Stimulated activated CD8-positive, alpha-beta memory T cell treated with anti-CD3 and anti-CD28 coated beads, Interleukin-4, amount 100 ng/mL, for 1 hour (primary cell): ENCODE data around the gene LTO1.

Source experiments
- DNase-seq, 2 donors: peaks; one replicate each; pipeline ENCODE4 v3.0.0-alpha.2; 2020; ENCODE audit warnings: low read depth in 2 of 2, low spot score in 1 of 2

Gene LTO1

DNA sequence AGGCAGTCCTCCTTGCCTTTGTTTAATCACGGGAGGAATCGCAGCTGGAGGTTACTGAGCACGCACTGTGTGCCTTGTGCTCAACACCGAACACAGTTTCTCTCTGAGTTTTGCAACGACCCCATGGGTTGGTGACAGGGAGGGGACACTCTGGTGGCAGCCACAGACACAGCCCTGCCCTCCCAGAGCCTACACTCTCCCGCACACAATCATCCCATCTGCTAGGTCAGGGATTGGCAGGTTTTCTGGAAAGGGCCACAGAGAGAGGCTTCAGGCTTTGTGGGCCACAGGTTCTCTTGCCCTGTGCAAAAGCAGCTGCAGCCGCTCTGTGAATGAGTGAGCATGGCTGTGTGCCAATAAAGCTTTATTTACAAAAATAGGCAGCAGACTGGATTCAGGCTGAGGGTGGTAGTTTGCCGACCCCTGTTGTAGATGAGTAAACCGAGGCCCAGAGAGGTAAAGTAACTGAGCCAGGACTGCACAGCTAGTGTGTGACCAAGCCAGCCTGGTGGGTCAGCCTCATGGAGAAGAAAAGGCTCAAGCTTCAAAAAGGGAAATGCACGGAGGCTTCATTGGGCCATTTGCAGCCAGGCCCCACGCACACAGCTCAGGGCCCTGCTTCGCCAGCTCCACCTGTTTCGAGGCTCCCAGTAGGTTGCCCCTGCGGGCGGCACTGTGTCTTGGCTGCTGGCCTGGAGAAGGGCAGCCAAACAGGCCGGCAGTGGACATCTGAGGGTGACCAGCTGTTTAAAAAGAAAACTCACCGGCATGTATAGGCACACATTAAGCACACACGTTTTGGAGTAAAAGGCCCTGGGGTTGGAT lies 16.3 kb downstream of the LTO1 start:
- DNase-seq, result no peak

DNA sequence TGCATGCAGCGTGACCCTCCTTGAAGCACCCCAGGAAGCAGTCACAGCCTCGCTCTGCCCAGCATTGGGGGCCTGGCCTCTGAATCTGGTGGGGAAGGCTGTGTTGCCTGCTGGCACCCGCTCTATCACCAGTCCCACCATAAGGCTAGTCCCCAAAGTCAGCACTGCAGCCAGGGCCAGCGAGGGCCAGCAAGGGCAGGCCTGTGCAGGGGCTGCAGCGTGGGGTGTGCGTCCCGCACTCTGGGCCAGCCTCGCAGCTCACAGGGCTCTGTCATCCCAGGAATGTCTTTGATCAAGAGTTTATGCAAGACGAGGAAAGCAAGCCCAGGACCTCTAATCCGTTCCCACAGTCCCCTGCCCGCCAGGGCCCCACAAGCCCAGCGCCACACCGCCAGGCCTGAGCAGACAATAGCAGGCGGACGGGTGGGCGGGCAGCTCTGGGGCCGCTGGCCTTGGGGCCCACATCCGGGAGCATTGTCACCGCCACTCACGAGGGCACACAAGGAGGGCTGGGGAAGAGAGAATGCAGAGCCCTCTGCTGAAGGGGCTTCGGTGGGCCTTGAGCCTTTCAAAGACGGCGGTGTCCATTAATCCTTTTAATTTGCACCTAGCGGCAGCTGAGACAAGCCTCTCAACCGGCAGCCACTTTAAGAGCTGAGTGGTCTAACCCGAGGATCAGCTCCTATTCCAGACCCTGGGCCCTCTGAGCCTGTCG lies 17.1 kb downstream of the LTO1 start:
- no peak for DNase-seq

DNA sequence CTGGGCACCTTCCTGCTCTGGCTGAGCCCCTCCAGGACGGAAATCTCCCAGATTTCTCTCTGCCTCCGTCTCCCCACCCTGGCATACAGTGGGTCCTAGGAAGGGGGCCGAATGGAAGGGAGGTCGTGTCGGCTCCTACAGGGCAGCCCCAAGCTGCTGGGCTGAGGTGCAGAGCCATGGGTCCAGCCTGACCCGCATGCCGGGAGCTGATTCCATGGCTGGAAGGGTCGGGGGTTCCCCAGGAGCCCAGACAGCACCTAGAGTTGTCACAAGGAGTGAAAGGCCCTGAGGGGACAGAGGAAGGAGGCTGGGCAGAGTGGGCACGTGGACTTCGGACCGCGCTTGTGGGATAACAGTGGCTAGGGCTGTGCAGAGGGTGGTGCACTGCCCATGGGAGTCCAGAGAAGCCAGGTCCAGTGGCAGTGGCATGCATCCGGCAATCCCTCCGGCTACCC lies 17.7 kb downstream of the LTO1 start:
- no peak for DNase-seq

DNA sequence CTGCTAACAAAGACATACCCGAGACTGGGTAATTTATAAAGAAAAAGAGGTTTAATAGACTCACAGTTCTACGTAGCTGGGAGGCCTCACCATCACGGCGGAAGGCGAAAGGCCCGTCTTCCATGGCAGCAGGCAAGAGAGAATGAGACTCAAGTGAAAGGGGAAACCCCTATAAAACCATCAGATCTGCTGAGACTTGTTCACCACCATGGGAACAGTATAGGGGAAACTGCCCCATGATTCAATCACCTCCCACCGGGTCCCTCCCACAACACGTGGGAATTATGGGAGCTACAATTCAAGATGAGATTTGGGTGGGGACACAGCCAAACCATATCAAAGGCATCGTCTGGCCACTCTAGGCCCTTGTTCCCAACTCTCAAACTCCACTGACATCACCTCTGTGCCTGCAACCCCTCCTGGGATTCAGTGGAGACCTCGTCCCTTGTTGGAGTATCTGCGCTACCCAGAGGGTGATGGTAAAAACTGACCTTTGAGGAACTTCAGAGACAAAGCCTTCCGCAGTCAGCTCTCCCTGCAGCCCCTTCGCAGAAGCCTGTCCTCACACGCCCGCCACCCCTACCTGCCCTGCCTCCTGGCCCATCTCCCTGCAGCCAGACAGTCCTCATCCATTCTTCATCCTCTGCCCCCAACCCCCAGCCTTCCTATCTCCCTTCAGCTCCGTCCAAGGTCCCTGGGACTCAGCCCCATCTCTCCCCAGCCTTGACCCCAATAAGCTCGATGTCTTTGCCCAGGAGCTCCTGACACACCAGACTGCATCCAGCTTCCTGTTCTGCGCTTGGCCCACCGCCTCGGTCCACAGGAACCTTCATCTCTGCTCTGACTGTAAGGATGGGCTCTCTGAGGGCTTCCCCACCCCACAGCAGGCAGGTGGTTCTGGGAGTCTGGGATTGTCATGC lies 18.4 kb downstream of the LTO1 start:
- DNase-seq, result no peak

DNA sequence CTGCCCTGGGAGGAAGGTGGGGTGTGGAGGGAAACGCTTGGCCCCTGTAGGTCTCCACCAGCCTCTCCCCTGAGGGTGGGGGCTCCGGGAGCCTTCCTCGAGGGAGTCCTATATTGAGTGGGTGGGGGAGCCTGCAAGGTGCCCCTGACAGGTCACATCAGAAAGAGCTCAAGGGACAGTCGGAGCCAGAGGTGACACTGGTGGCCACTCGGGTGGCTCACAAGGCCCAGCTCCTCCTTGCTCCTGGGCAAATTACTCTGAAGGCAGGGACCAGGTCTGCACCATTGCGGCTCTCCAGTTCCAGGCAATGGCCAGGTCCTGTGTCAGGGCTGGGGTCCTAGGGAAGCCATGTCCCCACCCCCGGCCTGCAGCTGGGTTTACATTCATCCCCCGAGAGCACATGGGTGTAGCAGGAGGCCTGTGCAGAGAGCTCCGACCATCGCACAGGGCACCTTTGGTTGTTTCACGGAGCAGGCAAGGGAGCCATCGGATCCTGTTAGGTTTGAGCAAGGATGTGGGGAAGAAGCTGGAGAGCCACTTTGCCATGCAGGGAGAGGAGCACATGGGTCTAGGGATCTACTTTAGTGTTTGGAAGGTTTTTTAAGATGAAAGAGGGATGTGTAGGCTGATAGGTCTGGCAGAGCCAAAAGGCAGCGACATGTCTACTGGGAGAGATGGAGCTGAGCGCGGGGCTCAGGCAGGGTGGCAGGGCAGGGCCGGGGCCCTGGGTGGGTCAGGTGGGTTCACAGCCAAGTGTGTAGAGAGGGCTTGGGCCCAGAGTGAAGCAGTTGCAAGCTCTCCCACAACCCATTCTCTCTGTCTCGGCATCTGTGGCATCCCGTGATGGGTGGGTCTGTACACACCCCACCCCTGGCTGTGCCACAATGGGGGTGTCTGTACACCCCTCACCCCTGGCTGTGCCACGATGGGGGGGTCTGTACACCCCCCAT lies 19.4 kb downstream of the LTO1 start:
- DNase-seq, result no peak

DNA sequence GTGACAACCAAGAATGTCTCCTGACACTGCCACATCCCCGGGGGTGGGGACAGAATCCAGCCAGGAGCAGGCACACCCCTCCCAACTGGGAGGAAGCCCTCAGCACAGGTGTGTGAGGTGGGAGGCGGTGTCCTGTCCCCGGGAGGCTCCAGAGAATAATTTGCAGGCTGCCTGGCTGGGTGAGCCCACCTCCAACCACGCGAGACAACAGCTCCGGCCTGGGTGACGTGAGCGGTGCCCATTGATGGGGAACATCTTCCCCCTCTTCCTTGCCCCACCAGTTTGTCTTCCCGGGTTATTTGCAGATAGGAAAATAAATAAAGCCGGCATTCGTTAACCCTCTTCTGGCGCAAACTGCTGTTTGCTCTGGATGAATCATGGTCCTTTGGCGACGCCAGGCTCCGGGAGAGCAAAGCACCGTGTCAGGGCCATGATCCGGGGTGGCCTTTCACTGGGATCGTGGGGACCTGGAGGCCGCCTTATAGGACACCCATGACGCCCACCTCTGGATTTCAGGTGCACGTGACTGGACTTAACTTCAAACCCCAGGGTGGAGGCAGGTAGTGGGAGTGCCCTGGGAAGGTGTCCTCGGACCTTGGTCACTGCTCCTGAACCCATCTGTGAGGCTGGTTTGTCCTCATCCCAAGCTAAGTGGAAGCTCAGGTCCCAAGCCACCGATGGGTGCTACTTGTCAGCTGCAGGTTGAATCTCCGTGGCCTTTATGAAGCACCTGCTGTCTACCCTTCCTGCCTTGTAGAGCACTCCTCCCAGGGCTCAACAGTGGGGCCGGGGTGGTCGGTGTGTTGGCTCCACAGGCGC lies 20.3 kb downstream of the LTO1 start:
- no peak for DNase-seq

DNA sequence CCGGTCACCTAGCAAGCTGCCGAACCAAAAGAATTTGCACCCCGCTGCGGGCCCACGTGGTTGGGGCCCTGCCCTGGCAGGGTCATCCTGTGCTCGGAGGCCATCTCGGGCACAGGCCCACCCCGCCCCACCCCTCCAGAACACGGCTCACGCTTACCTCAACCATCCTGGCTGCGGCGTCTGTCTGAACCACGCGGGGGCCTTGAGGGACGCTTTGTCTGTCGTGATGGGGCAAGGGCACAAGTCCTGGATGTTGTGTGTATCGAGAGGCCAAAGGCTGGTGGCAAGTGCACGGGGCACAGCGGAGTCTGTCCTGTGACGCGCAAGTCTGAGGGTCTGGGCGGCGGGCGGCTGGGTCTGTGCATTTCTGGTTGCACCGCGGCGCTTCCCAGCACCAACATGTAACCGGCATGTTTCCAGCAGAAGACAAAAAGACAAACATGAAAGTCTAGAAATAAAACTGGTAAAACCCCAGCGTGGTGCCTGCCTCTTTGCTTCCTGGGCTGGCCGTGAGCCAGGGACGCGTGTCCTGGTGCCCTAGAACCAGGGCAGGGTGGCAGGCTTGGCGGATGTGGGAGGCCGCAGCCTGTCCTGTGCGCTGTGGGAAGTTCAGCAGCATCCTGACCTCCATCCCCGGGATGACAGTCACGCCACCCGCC lies 21.0 kb downstream of the LTO1 start:
- DNase-seq, result no peak

DNA sequence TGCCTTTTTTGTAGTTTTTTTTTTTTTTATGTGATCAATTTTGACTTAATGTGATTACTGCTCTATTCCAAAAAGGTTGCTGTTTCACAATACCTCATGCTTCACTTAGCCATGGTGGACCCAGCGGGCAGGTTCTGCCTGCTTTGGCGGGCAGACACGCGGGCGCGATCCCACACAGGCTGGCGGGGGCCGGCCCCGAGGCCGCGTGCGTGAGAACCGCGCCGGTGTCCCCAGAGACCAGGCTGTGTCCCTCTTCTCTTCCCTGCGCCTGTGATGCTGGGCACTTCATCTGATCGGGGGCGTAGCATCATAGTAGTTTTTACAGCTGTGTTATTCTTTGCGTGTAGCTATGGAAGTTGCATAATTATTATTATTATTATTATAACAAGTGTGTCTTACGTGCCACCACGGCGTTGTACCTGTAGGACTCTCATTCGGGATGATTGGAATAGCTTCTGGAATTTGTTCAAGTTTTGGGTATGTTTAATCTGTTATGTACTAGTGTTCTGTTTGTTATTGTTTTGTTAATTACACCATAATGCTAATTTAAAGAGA lies 21.7 kb downstream of the LTO1 start:
- DNase-seq, result no peak

DNA sequence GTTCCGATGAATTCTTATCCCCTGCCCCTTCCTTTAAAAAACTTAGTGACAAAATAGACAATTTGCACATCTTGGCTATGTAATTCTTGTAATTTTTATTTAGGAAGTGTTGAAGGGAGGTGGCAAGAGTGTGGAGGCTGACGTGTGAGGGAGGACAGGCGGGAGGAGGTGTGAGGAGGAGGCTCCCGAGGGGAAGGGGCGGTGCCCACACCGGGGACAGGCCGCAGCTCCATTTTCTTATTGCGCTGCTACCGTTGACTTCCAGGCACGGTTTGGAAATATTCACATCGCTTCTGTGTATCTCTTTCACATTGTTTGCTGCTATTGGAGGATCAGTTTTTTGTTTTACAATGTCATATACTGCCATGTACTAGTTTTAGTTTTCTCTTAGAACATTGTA lies 22.2 kb downstream of the LTO1 start:
- DNase-seq, result no peak

DNA sequence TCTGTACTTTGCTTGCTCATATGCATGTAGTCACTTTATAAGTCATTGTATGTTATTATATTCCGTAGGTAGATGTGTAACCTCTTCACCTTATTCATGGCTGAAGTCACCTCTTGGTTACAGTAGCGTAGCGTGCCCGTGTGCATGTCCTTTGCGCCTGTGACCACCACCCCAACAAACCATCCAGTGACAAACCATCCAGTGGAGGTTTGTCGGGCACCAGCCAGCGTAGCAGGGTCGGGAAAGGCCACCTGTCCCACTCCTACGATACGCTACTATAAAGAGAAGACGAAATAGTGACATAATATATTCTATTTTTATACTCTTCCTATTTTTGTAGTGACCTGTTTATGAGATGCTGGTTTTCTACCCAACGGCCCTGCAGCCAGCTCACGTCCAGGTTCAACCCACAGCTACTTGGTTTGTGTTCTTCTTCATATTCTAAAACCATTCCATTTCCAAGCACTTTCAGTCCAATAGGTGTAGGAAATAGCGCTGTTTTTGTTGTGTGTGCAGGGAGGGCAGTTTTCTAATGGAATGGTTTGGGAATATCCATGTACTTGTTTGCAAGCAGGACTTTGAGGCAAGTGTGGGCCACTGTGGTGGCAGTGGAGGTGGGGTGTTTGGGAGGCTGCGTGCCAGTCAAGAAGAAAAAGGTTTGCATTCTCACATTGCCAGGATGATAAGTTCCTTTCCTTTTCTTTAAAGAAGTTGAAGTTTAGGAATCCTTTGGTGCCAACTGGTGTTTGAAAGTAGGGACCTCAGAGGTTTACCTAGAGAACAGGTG lies 23.1 kb downstream of the LTO1 start:
- DNase-seq, result no peak

DNA sequence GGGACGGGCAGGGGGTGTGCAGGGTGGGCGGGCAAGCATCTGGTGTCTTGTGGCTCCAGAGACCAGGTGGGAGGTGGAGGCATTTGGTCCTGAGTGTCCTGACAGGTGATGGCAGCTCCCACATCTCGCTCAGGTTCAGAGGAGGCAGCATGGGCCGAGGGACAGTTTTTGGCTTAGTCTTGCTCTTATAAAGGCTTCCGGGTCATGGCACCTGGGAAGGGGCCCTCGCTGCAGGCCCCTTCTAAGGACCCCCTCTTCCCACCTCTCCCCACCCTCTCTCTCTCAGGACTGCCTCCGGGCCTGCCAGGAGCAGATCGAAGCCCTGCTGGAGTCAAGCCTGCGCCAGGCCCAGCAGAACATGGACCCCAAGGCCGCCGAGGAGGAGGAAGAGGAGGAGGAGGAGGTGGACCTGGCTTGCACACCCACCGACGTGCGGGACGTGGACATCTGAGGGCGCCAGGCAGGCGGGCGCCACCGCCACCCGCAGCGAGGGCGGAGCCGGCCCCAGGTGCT lies 24.3 kb downstream of the LTO1 start:
- no peak for DNase-seq

DNA sequence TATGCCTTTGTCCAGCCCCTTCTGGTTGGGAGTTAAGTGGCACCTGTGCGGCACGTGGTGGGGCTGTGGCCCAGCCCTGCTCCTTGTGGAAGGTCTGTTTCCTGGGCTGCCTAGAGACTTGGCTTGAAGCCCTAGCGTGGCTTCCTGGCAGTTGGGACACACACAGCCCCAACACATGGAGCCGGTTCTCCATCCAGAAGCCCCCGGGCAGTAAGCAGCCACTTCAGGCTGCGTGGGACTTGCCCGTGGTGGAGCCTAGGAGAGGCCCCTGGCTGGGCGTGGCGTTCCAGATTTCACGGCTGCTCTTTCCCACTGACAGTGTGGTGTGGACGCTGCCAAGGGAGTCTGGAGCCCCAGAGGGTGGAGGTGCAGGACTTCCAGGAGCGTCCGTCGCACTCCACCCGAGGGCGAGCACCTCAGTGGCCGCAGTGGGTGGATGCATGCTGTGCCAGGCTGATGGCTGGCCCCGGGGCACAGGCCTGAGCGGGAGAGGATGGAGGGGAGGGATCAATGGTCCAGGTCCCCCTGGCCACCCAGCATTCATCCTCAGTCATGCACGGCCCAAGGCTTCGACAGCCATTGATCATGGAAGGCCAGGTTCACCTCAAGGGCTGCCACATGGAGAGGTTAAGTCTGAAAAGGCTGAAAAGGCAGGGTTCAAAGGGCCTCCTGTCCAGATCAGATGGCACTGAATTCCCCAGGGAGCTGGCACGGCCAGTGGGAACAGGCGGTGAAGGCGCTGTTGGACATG lies 24.9 kb downstream of the LTO1 start:
- no peak for DNase-seq

DNA sequence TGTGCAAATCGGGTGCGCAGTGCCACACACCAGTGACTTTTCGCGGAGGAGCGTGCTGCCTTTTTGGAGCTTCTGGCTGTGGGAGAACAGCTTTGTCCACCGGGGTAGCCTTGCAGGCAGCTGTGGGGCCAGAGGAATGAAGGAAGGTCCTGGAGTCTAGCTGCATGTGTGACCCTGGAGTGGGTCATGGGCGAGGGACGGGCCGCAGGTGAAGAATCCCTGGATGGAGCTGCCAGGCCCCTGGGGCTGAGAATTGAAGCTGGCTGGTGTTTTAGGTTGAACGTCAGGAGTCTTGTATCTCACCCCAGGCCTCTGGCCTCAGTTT lies 25.6 kb downstream of the LTO1 start:
- DNase-seq, result no peak

DNA sequence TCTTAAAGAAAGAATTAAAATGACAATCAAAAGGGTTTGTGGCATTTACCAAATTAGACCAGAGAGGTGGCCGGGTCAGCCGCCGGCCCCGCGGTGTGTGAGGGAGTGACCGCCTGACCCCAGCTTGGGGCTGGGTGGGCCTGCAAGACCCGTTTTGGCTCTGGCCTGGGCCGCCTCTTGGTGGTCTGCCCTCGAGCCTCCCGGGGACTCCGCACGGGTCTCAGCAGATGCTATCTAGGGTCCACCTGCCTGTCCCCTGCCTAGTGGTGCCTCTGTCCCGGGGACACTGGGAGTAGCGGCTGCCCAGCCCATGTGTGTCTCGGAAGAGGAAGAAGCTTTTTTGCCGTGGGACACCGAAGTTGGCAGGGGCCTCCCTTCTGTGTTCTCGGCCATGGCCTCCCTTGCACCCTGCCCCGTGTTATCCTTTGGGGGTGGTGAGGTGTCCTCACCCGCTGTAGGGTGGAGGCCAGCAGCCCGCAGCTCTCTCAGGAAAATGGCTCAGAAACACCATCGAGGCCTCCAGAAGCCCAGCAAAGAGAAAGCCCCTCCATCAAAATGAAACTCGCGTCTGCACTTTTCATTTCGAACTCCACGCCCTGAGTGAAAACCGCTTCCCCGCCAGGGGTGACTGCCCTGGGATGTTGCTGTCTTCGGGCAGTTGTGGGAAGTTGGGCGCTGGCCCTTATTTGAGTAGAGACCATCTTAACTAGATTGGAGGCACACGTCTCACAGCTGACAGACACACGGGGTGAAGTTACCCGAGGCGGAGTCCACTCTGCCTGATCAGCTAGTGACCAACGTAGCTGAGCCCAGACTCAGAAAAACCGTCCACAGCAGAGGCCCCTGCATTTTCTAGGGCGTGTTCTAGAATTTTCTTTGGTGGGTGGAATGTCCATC lies 26.2 kb downstream of the LTO1 start:
- no peak for DNase-seq

DNA sequence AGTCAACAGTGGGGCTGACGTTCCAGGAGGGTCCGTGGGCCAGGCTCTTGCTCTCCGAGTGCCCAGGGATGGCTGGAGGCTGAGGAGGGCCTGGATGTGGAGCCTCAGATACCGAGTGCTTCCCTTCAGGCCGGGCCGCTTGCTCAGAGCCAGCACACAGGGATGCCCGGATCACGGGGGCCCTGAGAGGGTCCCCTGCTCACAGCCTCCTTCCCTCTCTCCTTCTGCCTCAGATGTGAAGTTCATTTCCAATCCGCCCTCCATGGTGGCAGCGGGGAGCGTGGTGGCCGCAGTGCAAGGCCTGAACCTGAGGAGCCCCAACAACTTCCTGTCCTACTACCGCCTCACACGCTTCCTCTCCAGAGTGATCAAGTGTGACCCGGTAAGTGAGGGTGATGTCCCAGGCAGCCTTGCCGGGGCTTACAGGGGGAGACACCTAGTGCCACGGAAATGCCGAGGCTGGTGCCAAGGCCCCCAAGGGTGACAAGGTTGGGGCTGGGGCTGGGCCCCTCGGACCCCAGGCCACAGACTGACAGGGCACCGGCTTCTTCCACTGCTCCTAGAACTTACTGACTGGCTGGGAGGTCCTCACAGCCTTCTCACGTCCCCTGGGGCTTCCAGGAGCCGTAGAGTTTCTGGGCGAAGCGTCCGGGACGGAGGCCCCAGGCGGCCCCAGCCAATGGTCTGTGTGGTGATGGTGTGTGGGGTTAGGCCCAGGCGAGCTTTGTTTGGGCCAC lies 27.2 kb downstream of the LTO1 start:
- DNase-seq, result no peak

DNA sequence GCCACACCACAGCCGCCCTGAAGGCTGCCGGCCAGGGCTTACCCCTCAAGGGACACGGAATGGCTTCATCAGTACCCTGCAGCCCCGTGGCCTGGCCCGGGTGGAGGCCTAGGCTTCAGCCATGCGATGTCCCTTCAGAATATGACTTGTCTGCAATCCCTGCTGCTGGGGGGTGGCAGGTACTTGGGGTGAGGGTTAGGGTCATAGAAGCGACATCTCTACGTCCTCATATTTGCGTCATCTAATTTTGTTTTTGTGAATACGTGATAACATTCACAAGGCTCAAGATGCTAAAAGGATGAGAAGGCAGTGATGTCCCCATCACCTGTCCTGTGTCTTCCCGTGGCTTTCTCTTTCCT lies 27.8 kb downstream of the LTO1 start:
- DNase-seq, result no peak
